GM18526 (cell line): ENCODE data around the gene PRPF40A.

Experiments used
- POLR2A ChIP-seq: IDR thresholded peaks from 3 replicates; pipeline ENCODE4 v1.6.1; 2011; ENCODE audit not compliant: insufficient read length; ENCODE audit errors: extremely low read depth

PRPF40A gene

DNA sequence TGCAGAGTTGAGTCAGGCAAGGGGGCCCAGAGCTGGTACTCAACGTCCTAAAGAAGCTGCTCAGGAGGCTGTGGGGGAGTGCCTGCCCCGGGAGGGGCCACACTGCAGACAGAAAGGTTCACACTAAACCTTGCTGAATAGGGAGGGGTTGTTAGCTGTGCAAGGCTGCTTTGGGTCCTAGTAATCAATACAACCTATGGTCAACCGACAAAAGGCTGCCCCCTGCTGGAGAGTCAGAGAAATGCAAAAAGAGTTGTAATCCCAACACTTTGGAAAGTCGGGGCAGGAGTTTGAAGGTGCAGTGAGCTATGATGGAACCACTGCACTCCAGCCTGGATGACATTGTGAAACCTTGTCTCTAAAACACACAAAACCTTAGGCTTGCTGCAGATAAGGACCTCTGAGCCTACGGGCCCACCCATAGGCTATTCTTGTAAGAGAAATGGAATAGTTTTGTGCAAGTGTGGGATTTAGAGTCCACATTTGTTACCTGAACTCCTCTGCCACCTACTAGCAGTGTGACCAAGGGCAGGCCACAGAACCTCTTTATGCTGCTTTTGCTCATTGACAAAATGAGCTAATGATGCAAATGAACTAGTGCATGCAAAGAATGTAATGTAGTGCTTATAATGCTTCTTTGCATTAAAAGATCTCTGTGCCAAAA is 81.5 kb downstream of the PRPF40A start:
- no peak for TF ChIP-seq POLR2A

DNA sequence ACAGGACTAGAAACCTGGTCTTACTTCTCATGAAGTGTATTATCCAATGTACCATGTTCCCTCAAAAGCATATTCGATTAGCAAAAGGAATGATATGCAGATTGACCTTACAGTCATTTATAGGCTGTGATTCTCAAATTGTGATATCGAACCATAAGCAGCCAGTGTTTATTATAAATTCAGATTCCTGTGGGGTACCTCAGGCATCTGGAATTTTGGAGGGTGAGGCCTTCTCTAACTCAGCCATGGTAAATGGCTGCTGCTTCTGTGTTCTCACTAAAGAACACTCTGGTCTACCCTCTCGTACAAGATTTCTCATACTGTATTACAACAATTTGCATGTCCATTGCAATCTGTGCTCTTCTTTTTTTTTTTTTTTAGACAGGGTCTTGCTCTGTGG is 84.5 kb downstream of the PRPF40A start:
- TF ChIP-seq POLR2A = no peak

GRCh38 chr2:152630466-152630865 is 86.8 kb downstream of the PRPF40A start:
- no peak for TF ChIP-seq POLR2A

DNA sequence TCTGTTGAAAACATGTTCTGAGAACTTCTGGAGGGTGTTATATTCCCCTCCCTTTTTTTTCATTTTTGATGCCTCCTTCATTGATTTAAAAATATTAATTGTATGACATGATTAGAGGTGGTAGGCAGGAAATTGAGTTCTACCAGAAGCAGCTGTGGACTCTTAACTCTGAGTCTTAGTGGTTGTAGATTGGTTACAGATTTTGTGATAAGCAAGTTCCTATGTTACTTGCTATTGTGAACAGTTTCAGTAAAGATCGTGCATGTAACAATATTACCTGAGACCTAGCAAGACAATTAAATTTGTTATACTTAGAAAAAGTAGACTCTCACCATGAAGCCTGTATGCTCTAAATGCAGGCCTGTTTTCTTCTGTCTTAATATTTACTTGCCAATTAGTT is 88.1 kb downstream of the PRPF40A start:
- TF ChIP-seq POLR2A = no peak

GRCh38 chr2:152627351-152627957 is 89.8 kb downstream of the PRPF40A start:
- no peak for TF ChIP-seq POLR2A

DNA sequence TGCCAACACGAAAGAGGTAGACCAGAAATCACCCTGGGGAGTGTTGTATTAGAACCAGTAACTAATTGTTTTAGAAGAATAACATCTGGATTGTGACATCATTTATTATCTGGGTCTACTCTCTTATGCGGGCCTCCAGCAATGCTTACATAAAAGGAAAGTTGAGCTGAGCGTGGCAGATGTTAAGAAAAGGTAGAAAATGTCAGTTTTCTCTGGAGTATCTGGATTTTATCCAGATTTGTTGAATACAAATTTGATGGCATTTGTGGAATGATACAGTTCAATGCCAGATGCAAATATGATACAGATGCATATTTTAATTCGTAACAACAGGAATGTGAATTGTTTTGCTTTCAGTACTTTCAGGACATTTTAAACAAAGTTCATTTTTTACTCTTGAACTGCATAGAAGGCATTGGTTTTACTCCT is 90.3 kb downstream of the PRPF40A start:
- TF ChIP-seq POLR2A = no peak

DNA sequence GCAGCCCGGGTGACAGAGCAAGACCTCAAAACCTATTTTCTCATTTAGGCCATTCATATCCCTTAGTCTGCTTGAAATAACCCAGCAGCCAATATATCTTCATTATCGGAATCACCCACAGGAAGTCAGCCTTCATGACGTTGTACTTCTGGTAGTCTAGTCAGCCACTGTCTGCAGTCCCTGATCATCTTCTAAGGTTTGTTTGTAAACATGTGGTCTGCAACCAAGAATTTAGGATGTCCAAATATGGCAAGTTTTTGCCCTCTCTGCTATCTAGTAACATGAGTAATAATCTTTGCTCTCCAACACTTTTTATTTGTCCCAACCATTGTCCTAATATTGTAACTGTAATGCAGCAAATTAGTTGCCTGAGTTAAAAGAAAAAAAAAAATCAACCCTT is 92.5 kb downstream of the PRPF40A start:
- no peak for TF ChIP-seq POLR2A

DNA sequence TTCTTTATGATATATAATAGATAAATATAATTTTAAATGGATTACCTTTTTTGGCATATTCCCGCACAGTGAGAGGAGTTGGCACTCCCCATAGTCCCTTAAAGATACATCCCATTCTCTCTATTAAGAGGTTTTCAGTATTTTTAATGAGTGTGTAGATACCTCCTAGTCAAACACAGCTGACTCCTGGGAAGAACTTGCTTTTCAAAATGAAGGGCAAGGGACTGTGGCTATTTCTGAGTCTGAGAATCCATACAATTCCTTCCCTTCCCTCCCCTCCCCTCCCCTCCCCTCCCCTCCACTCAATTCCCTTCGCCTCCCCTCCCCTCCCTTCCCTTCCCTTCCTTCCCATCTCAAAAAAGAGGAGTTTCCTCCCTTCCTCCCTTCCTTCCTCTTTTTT is 93.5 kb downstream of the PRPF40A start:
- TF ChIP-seq POLR2A = no peak

GRCh38 chr2:152623076-152623740 is 94.1 kb downstream of the PRPF40A start:
- TF ChIP-seq POLR2A = no peak

DNA sequence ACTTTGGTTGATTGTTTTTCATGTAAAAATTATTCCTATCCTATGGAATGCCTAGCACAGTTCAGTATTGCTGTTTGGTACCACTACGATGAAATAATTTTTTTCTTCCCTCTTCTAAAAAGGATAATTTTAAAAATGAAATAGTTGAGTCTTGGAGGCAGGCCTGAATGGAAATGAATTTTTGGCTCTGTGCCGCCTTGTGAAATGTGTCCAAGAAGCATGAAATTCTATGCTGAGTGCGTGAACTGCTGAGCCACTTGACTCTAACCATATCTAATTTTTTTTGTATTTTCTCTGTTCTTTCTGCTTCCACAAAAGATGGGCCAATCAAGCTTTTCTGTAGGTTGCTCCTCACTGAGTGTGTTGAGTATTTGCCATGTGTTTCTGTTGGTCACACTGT is 95.0 kb downstream of the PRPF40A start:
- TF ChIP-seq POLR2A = no peak

DNA sequence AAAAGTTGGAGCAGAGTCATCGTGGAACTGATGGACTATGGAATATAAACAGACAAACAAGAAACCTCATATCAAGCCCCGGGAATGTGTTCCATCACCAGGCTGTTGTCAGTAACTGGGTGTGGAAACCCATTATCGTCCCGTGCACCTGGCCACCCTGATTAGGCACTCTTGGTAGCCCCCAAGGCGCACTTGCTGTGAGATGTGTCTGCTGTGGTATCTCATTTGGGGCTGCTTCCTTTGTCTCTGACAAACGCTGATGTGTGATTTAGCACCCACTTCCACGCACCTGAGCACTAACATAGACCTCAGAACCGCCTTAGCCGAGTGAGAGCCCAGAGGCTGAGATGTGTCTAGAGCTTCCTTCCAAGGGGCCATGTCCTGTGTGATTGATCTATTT is 96.3 kb downstream of the PRPF40A start:
- no peak for TF ChIP-seq POLR2A

DNA sequence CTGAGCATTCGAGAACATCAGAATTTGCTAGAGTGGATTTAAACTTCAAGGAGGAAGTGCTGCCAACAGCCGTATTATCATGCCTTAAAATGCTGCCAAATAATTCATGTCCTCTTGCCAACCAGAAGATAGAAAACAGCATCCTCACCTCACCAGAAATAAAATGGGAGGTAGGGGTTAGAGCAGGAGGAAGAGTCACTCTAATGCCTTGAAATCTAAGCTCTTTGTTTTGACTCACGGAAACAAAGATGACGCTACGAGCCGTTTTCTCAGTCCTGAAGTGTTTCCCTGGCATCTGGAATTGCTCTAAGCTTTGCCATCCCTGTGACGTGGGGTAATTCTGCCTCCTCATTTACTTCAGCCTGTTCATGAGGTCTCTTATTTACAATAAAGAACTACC is 97.1 kb downstream of the PRPF40A start:
- no peak for TF ChIP-seq POLR2A

DNA sequence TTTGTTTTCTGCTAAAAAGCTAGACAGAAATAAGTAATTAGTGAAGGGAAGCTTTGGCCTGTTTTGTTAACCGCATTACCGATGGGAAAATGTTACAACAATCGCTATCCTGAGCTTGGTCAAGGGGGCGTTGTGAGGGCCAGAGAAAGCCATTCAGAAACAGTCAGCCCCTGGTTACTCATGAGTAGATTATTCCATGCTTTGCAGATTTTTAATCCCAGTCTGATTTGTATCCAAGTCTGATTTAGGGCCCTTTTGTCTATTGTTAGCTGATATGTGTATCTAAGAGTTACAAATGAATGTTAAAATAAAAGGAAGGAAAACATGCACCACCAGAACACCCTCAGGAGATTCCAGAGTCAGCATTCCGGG is 99.1 kb downstream of the PRPF40A start:
- no peak for TF ChIP-seq POLR2A

- TF ChIP-seq POLR2A = no peak
Measured at GRCh38 chr2:152617456-152618192, 99.6 kb downstream of the PRPF40A start.

GRCh38 chr2:152615177-152615576 is 102.1 kb downstream of the PRPF40A start:
- TF ChIP-seq POLR2A = no peak

GRCh38 chr2:152613235-152613634 is 104.0 kb downstream of the PRPF40A start:
- TF ChIP-seq POLR2A = no peak
